Neural progenitor cell (in vitro differentiated cells): ENCODE measurements around the gene ITGA3. TPM values are rescaled to one million over a fixed set of nuclear protein-coding genes. Genes with fewer than 3 reads are reported as not detected.

Experiments used
- DNase-seq: peaks from one replicate; pipeline ENCODE4 v3.0.0-alpha.2; 2016; ENCODE audit warnings: low spot score
- H2AFZ ChIP-seq: fragments of 200-600 bp; sonication (generic); replicated peaks from 2 replicates; pipeline ENCODE4 v1.6.1; 2016; ENCODE audit warnings: antibody characterized with exemption
- H3F3A ChIP-seq: fragments of 200-600 bp; sonication (generic); 2 replicates; pipeline ENCODE4 v1.6.1; 2016; ENCODE audit warnings: antibody characterized with exemption, low read depth
- H3K27ac ChIP-seq: fragments of 200-600 bp; sonication (generic); 2 replicates; pipeline ENCODE4 v1.5.1; 2016; ENCODE audit warnings: mild to moderate bottlenecking
- H3K27me3 ChIP-seq: fragments of 200-600 bp; sonication (generic); 2 replicates; pipeline ENCODE4 v1.6.1; 2016; ENCODE audit warnings: mild to moderate bottlenecking, moderate library complexity
- H3K36me3 ChIP-seq: fragments of 200-600 bp; sonication (generic); 2 replicates; pipeline ENCODE4 v1.5.1; 2016
- H3K4me1 ChIP-seq: fragments of 200-600 bp; sonication (generic); 2 replicates; pipeline ENCODE4 v1.6.1; 2016; ENCODE audit warnings: mixed run types
- H3K4me2 ChIP-seq: fragments of 200-600 bp; sonication (generic); 2 replicates; pipeline ENCODE4 v1.6.1; 2016
- H3K4me3 ChIP-seq: fragments of 200-600 bp; sonication (generic); 2 replicates; pipeline ENCODE4 v1.5.1; 2016
- H3K79me2 ChIP-seq: fragments of 200-600 bp; sonication (generic); 2 replicates; pipeline ENCODE4 v1.6.1; 2016; ENCODE audit warnings: low read depth
- H3K9ac ChIP-seq: fragments of 200-600 bp; sonication (generic); 2 replicates; pipeline ENCODE4 v1.6.1; 2016
- H3K9me3 ChIP-seq: fragments of 200-600 bp; sonication (generic); 2 replicates; pipeline ENCODE4 v1.5.1; 2016; ENCODE audit warnings: low read depth
- H4K20me1 ChIP-seq: fragments of 200-600 bp; sonication (generic); 2 replicates; pipeline ENCODE4 v1.6.1; 2016; ENCODE audit warnings: low read depth
- H3K27ac Mint-ChIP-seq: 3 replicates; pipeline ENCODE4 v1.8.0; 2021; ENCODE audit warnings: mixed read lengths
- H3K27me3 Mint-ChIP-seq: 2 replicates; pipeline ENCODE4 v1.8.0; 2022; ENCODE audit warnings: low read depth, mild to moderate bottlenecking, inconsistent platforms, moderate library complexity, mixed read lengths; ENCODE audit not compliant: insufficient read depth
- H3K36me3 Mint-ChIP-seq: 3 replicates; pipeline ENCODE4 v1.8.0; 2021; ENCODE audit warnings: mixed read lengths
- H3K4me1 Mint-ChIP-seq: 3 replicates; pipeline ENCODE4 v1.8.0; 2021; ENCODE audit warnings: mixed read lengths
- H3K4me3 Mint-ChIP-seq: 3 replicates; pipeline ENCODE4 v1.8.0; 2021; ENCODE audit warnings: mild to moderate bottlenecking, moderate library complexity, mixed read lengths
- H3K9me3 Mint-ChIP-seq: 3 replicates; pipeline ENCODE4 v1.8.0; 2020; ENCODE audit warnings: mixed read lengths
- CTCF ChIP-seq: fragments of 200-600 bp; sonication (generic); IDR thresholded peaks from 2 replicates; pipeline ENCODE4 v1.5.1; 2017; ENCODE audit warnings: antibody characterized with exemption, mild to moderate bottlenecking
- EZH2 ChIP-seq: fragments of 200-600 bp; sonication (generic); IDR thresholded peaks from 2 replicates; pipeline ENCODE4 v1.6.1; 2017; ENCODE audit warnings: antibody characterized with exemption, mild to moderate bottlenecking, moderate library complexity
- EZH2phosphoT487 ChIP-seq: fragments of 200-600 bp; sonication (generic); IDR thresholded peaks from 2 replicates; pipeline ENCODE4 v1.6.1; 2017; ENCODE audit warnings: antibody characterized with exemption
- total RNA-seq: library from RNA; depleted of rRNA; stranded (reverse); fragments of >200 nt; gene quantifications from 2 replicates; pipeline ENCODE4 v1.2.3, GENCODE V29; 2015; ENCODE audit warnings: low replicate concordance

Gene ITGA3
- total RNA-seq, 1 donor from 2014 or later = 7.7 TPM

- H4K20me1 ChIP-seq = peaks cover 15% of the 10 kb centered on the region
- peak overlapping the region; percentile 64 for H3K4me3 Mint-ChIP-seq
- H3K9me3 Mint-ChIP-seq = no peaks in the 10 kb centered on the region
- H3K27me3 Mint-ChIP-seq = peaks cover 6% of the 10 kb centered on the region
- H3K27ac ChIP-seq = peak overlapping the region; percentile 64
- H3K36me3 ChIP-seq = no peaks in the 10 kb centered on the region
- peaks cover 15% of the 10 kb centered on the region for H3K79me2 ChIP-seq
- peak; percentile 33 for DNase-seq
- H3F3A ChIP-seq = peaks cover 53% of the 10 kb centered on the region
- peaks cover 10% of the 10 kb centered on the region for H3K27me3 ChIP-seq
- TF ChIP-seq CTCF (no peak), EZH2phosphoT487 (no peak), EZH2 (no peak)
- peaks cover 57% of the 10 kb centered on the region for H3K4me1 Mint-ChIP-seq
- H2AFZ ChIP-seq = no peak overlapping the region
- H3K9me3 ChIP-seq = no peaks in the 10 kb centered on the region
- peak overlapping the region; percentile 36 for H3K27ac Mint-ChIP-seq
- no peak overlapping the region for H3K9ac ChIP-seq
- peaks cover 14% of the 10 kb centered on the region for H3K36me3 Mint-ChIP-seq
- H3K4me2 ChIP-seq = peak overlapping the region; percentile 50
- peaks cover 38% of the 10 kb centered on the region for H3K4me1 ChIP-seq
- H3K4me3 ChIP-seq = no peak overlapping the region
Measured at GRCh38 chr17:50123649-50124349, 67.9 kb downstream of the ITGA3 start.

GRCh38 chr17:50125420-50125997 lies 69.6 kb downstream of the ITGA3 start:
- peaks cover 59% of the 10 kb centered on the region for H3F3A ChIP-seq
- H3K27ac Mint-ChIP-seq = no peak overlapping the region
- TF ChIP-seq EZH2phosphoT487 = no peak
- no peak for TF ChIP-seq CTCF
- no peak for TF ChIP-seq EZH2
- H3K27me3 Mint-ChIP-seq = peaks cover 3% of the 10 kb centered on the region
- peaks cover 57% of the 10 kb centered on the region for H3K4me1 Mint-ChIP-seq
- no peaks in the 10 kb centered on the region for H3K27me3 ChIP-seq
- H3K9ac ChIP-seq = no peak overlapping the region
- no peaks in the 10 kb centered on the region for H3K9me3 ChIP-seq
- H3K4me1 ChIP-seq = peaks cover 38% of the 10 kb centered on the region
- H3K79me2 ChIP-seq = peaks cover 15% of the 10 kb centered on the region
- H2AFZ ChIP-seq = no peak overlapping the region
- H3K27ac ChIP-seq = no peak overlapping the region
- no peaks in the 10 kb centered on the region for H3K9me3 Mint-ChIP-seq
- DNase-seq = no peak
- H3K4me3 Mint-ChIP-seq = no peak overlapping the region
- peaks cover 15% of the 10 kb centered on the region for H4K20me1 ChIP-seq
- no peaks in the 10 kb centered on the region for H3K36me3 ChIP-seq
- no peak overlapping the region for H3K4me2 ChIP-seq
- H3K4me3 ChIP-seq = no peak overlapping the region
- peaks cover 11% of the 10 kb centered on the region for H3K36me3 Mint-ChIP-seq

- Histone ChIP-seq H3K9me3 (no peaks in the 10 kb centered on the region), H4K20me1 (peaks cover 8% of the 10 kb centered on the region), H3K27ac (no peak overlapping the region), H3F3A (peaks cover 52% of the 10 kb centered on the region), H3K4me3 (peak overlapping the region; percentile 86), H3K4me1 (peaks cover 35% of the 10 kb centered on the region), H3K36me3 (no peaks in the 10 kb centered on the region), H2AFZ (no peak overlapping the region), H3K79me2 (peaks cover 15% of the 10 kb centered on the region), H3K27me3 (no peaks in the 10 kb centered on the region), H3K9ac (no peak overlapping the region), H3K4me2 (peak overlapping the region; percentile 92)
- peak overlapping the region; percentile 96 for H3K4me3 Mint-ChIP-seq
- DNase-seq = no peak
- H3K27me3 Mint-ChIP-seq = peaks cover 8% of the 10 kb centered on the region
- H3K36me3 Mint-ChIP-seq = peaks cover 4% of the 10 kb centered on the region
- TF ChIP-seq EZH2phosphoT487 = no peak
- no peak for TF ChIP-seq CTCF
- no peak for TF ChIP-seq EZH2
- H3K27ac Mint-ChIP-seq = peak overlapping the region; percentile 53
- H3K9me3 Mint-ChIP-seq = no peaks in the 10 kb centered on the region
- peaks cover 54% of the 10 kb centered on the region for H3K4me1 Mint-ChIP-seq
Measured at GRCh38 chr17:50127697-50128361, 71.9 kb downstream of the ITGA3 start.
